GM23338 (cell line): Measurements from ENCODE around the gene BARX1. TPM values are rescaled to one million over a fixed set of nuclear protein-coding genes. Genes with fewer than 3 reads are reported as not detected.
A peak's percentile ranks its signal among the peaks of the same experiment; 100 is the strongest.

Source experiments
- ATAC-seq: fragments of 200-7000 bp; cut with Tn5 transposase; 3 replicates; pipeline ENCODE4 v1.9.1; 2020
- DNase-seq: peaks from one replicate; pipeline ENCODE4 v3.0.0-alpha.2; 2015; ENCODE audit warnings: low spot score
- H2AFZ ChIP-seq: fragments of 200-600 bp; sonication (generic); 2 replicates; pipeline ENCODE4 v1.8.0; 2016; ENCODE audit warnings: antibody characterized with exemption, mild to moderate bottlenecking, moderate library complexity
- H3F3A ChIP-seq: fragments of 200-600 bp; sonication (generic); replicated peaks from 2 replicates; pipeline ENCODE4 v1.8.0; 2017; ENCODE audit warnings: antibody characterized with exemption, mixed run types, low read depth
- H3K27ac ChIP-seq: fragments of 200-600 bp; sonication (generic); 2 replicates; pipeline ENCODE4 v1.6.1; 2016; ENCODE audit warnings: low read depth
- H3K27me3 ChIP-seq: fragments of 200-600 bp; sonication (generic); 2 replicates; pipeline ENCODE4 v1.8.0; 2016; ENCODE audit warnings: mild to moderate bottlenecking, mixed run types, moderate library complexity; ENCODE audit not compliant: insufficient read depth
- H3K36me3 ChIP-seq: fragments of 200-600 bp; sonication (generic); 2 replicates; pipeline ENCODE4 v1.8.0; 2016; ENCODE audit warnings: mild to moderate bottlenecking; ENCODE audit not compliant: insufficient read depth
- H3K4me1 ChIP-seq: fragments of 200-600 bp; sonication (generic); 2 replicates; pipeline ENCODE4 v1.8.0; 2016; ENCODE audit warnings: mild to moderate bottlenecking, moderate library complexity; ENCODE audit not compliant: insufficient read depth
- H3K4me2 ChIP-seq: fragments of 200-600 bp; sonication (generic); 2 replicates; pipeline ENCODE4 v1.7.1; 2017; ENCODE audit warnings: mixed run types
- H3K4me3 ChIP-seq: fragments of 200-600 bp; sonication (generic); 2 replicates; pipeline ENCODE4 v1.6.1; 2016; ENCODE audit warnings: mixed run types
- H3K79me2 ChIP-seq: fragments of 200-600 bp; sonication (generic); replicated peaks from 2 replicates; pipeline ENCODE4 v1.8.0; 2017; ENCODE audit warnings: mild to moderate bottlenecking; ENCODE audit not compliant: insufficient read depth
- H3K9me2 ChIP-seq: fragments of 200-600 bp; sonication (generic); 2 replicates; pipeline ENCODE4 v1.8.0; 2017; ENCODE audit not compliant: insufficient read depth
- H4K20me1 ChIP-seq: fragments of 200-600 bp; sonication (generic); replicated peaks from 2 replicates; pipeline ENCODE4 v1.8.0; 2017; ENCODE audit warnings: mild to moderate bottlenecking; ENCODE audit not compliant: insufficient read depth
- H3K27ac Mint-ChIP-seq: 2 replicates; pipeline ENCODE4 v1.8.0; 2020; ENCODE audit warnings: inconsistent platforms, mild to moderate bottlenecking, moderate library complexity, mixed read lengths
- H3K27me3 Mint-ChIP-seq: 3 replicates; pipeline ENCODE4 v1.8.0; 2022; ENCODE audit warnings: low read depth, mild to moderate bottlenecking, moderate library complexity, mixed read lengths, inconsistent platforms; ENCODE audit not compliant: insufficient read depth, poor library complexity
- H3K36me3 Mint-ChIP-seq: 3 replicates; pipeline ENCODE4 v1.8.0; 2021; ENCODE audit warnings: low read depth, mild to moderate bottlenecking, inconsistent platforms, moderate library complexity, mixed read lengths
- H3K4me1 Mint-ChIP-seq: 3 replicates; pipeline ENCODE4 v1.8.0; 2020; ENCODE audit warnings: mild to moderate bottlenecking, inconsistent platforms, mixed read lengths
- H3K4me3 Mint-ChIP-seq: 3 replicates; pipeline ENCODE4 v1.8.0; 2021; ENCODE audit warnings: moderate library complexity, mild to moderate bottlenecking, inconsistent platforms, mixed read lengths
- H3K9me3 Mint-ChIP-seq: 3 replicates; pipeline ENCODE4 v1.8.0; 2020; ENCODE audit warnings: moderate library complexity, mild to moderate bottlenecking, inconsistent platforms, mixed read lengths
- EZH2 ChIP-seq: fragments of 200-600 bp; sonication (generic); IDR thresholded peaks from one replicate; pipeline ENCODE4 v1.8.0; 2017; ENCODE audit warnings: antibody characterized with exemption, mild to moderate bottlenecking, low read depth; ENCODE audit not compliant: unreplicated experiment
- EZH2phosphoT487 ChIP-seq: fragments of 200-600 bp; sonication (generic); IDR thresholded peaks from one replicate; pipeline ENCODE4 v1.8.1; 2018; ENCODE audit warnings: antibody characterized with exemption; ENCODE audit not compliant: unreplicated experiment
- JUNB ChIP-seq: IDR thresholded peaks from one replicate; pipeline ENCODE4 v1.6.1; 2016; ENCODE audit warnings: antibody characterized with exemption; ENCODE audit not compliant: unreplicated experiment
- NANOG ChIP-seq: IDR thresholded peaks from 2 replicates; pipeline ENCODE4 v1.6.1; 2016; ENCODE audit warnings: antibody characterized with exemption, borderline replicate concordance
- POLR2AphosphoS5 ChIP-seq: IDR thresholded peaks from 2 replicates; pipeline ENCODE4 v1.6.1; 2016; ENCODE audit warnings: antibody characterized with exemption, low read depth
- ZNF114 ChIP-seq: fragments of 250-450 bp; sonication (Bioruptor Pico); IDR thresholded peaks from 2 replicates; pipeline ENCODE4 v1.5.0; 2020; ENCODE audit warnings: mild to moderate bottlenecking, moderate library complexity
- polyA plus RNA-seq: library from polyadenylated mRNA; unstranded; fragments of >200 nt; fragmentation: Nextera tagmentation; extraction: Ambion mirVana; gene quantifications from 2 replicates; pipeline ENCODE4 v1.2.1, GENCODE V29; 2016
- total RNA-seq: library from RNA; depleted of rRNA; stranded (reverse); fragments of >200 nt; shearing (Covaris generic); gene quantifications from 2 replicates; pipeline ENCODE4 v1.2.3, GENCODE V29; 2014
- TF ChIP-seq, protein P1 (sequence below): IDR thresholded peaks from one replicate; pipeline ENCODE4 v1.6.1; 2018; ENCODE audit warnings: antibody characterized with exemption; ENCODE audit not compliant: unreplicated experiment
- TF ChIP-seq, protein P2 (sequence below), 2 experiments: fragments of 200-600 bp in 1 of 2; sonication (generic) in 1 of 2; conservative IDR thresholded peaks; 2 replicates each; pipeline versions ENCODE4 v1.5.1 to v1.6.1; 2016 to 2017; ENCODE audit warnings: antibody characterized with exemption in 2 of 2, low read depth in 2 of 2, mild to moderate bottlenecking in 2 of 2, moderate library complexity in 1 of 2
- TF ChIP-seq, protein P3 (sequence below): IDR thresholded peaks from 2 replicates; pipeline ENCODE4 v1.6.1; 2016; ENCODE audit warnings: antibody characterized with exemption
- TF ChIP-seq, protein P4 (sequence below): fragments of 250-450 bp; sonication (Bioruptor Pico); IDR thresholded peaks from 2 replicates; pipeline ENCODE4 v1.5.0; 2020; ENCODE audit warnings: mild to moderate bottlenecking, moderate library complexity

The BARX1 gene
- total and polyA plus RNA-seq, 2 experiments from 2014 or later, result 0.87 to 1.6 TPM

DNA sequence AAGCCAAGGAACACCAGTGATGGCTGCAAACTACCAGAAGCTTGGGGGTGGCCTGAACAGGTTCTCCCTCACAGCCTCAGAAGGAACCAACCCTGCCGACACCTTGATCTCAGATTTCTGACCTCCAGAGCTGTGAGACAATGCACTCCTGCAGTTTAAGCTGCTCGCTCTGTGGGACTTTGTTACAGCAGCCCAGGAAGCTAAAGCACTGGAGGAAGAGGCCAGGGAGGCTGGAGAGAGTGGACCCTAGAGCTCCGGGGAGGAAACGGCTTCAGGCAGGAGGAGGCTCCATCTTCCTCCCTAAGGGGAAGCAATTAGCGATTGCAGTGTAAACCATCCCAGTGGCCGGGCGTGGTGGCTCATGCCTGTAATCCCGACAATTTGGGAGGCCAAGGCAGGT is 25.1 kb downstream of the BARX1 start:
- Histone ChIP-seq H3K27me3 (no peaks in the 10 kb centered on the region), H3K4me1 (no peaks in the 10 kb centered on the region), H4K20me1 (no peaks in the 10 kb centered on the region), H2AFZ (peak overlapping the region; percentile 72; the same call in 1 of the 2 replicates), H3F3A (no peaks in the 10 kb centered on the region), H3K79me2 (no peaks in the 10 kb centered on the region), H3K36me3 (no peaks in the 10 kb centered on the region), H3K9me2 (no peaks in the 10 kb centered on the region), H3K4me3 (no peak overlapping the region), H3K4me2 (no peak overlapping the region), H3K27ac (no peak overlapping the region)
- Mint-ChIP-seq H3K9me3 (no peaks in the 10 kb centered on the region), H3K36me3 (no peaks in the 10 kb centered on the region), H3K4me1 (0 out of 3 replicates have a peak, but pooled peaks cover 3% of the 10 kb centered on the region), H3K27ac (no peak overlapping the region), H3K4me3 (no peak overlapping the region), H3K27me3 (peaks cover 17% of the 10 kb centered on the region)
- peak; percentile 90 for ATAC-seq
- DNase-seq, result peak; percentile 18
- TF ChIP-seq POLR2AphosphoS5, result no peak
- TF ChIP-seq, protein P1, sequence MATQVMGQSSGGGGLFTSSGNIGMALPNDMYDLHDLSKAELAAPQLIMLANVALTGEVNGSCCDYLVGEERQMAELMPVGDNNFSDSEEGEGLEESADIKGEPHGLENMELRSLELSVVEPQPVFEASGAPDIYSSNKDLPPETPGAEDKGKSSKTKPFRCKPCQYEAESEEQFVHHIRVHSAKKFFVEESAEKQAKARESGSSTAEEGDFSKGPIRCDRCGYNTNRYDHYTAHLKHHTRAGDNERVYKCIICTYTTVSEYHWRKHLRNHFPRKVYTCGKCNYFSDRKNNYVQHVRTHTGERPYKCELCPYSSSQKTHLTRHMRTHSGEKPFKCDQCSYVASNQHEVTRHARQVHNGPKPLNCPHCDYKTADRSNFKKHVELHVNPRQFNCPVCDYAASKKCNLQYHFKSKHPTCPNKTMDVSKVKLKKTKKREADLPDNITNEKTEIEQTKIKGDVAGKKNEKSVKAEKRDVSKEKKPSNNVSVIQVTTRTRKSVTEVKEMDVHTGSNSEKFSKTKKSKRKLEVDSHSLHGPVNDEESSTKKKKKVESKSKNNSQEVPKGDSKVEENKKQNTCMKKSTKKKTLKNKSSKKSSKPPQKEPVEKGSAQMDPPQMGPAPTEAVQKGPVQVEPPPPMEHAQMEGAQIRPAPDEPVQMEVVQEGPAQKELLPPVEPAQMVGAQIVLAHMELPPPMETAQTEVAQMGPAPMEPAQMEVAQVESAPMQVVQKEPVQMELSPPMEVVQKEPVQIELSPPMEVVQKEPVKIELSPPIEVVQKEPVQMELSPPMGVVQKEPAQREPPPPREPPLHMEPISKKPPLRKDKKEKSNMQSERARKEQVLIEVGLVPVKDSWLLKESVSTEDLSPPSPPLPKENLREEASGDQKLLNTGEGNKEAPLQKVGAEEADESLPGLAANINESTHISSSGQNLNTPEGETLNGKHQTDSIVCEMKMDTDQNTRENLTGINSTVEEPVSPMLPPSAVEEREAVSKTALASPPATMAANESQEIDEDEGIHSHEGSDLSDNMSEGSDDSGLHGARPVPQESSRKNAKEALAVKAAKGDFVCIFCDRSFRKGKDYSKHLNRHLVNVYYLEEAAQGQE, result no peak
- no peak for TF ChIP-seq JUNB
- TF ChIP-seq ZNF114 (CRISPR knock-in tag), result no peak

DNA sequence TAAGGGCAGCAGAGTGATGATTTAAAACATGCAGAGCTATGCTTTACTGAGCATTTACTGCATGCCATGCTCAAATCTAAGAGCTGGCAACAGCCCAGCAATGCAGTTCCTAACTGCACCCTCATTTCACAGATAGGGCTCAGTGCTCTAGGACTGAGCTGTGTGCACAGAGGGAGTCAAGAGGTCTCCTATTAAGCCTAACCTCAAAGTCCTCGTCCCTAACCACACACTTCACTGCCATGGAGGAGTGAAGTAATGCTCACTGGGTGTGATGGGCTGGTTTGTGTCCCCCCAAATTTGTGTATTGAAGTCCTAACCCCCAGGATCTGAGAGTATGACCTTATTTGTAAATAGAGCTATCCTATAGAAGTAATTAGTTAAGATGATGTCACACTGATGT is 25.9 kb downstream of the BARX1 start:
- Histone ChIP-seq H2AFZ (no peak overlapping the region), H3K36me3 (no peaks in the 10 kb centered on the region), H3K4me2 (no peak overlapping the region), H3K4me3 (no peak overlapping the region), H3K9me2 (no peaks in the 10 kb centered on the region), H3K4me1 (no peaks in the 10 kb centered on the region), H3K27ac (no peak overlapping the region), H4K20me1 (no peaks in the 10 kb centered on the region), H3K27me3 (no peaks in the 10 kb centered on the region), H3K79me2 (no peaks in the 10 kb centered on the region), H3F3A (no peaks in the 10 kb centered on the region)
- H3K27me3 Mint-ChIP-seq, result peaks cover 17% of the 10 kb centered on the region
- DNase-seq (no peak), ATAC-seq (no peak)
- no peaks in the 10 kb centered on the region for H3K36me3 Mint-ChIP-seq
- no peak overlapping the region for H3K27ac Mint-ChIP-seq
- H3K4me3 Mint-ChIP-seq, result no peak overlapping the region
- H3K4me1 Mint-ChIP-seq, result 0 out of 3 replicates have a peak, but pooled peaks cover 3% of the 10 kb centered on the region
- no peaks in the 10 kb centered on the region for H3K9me3 Mint-ChIP-seq
- TF ChIP-seq, protein P2, sequence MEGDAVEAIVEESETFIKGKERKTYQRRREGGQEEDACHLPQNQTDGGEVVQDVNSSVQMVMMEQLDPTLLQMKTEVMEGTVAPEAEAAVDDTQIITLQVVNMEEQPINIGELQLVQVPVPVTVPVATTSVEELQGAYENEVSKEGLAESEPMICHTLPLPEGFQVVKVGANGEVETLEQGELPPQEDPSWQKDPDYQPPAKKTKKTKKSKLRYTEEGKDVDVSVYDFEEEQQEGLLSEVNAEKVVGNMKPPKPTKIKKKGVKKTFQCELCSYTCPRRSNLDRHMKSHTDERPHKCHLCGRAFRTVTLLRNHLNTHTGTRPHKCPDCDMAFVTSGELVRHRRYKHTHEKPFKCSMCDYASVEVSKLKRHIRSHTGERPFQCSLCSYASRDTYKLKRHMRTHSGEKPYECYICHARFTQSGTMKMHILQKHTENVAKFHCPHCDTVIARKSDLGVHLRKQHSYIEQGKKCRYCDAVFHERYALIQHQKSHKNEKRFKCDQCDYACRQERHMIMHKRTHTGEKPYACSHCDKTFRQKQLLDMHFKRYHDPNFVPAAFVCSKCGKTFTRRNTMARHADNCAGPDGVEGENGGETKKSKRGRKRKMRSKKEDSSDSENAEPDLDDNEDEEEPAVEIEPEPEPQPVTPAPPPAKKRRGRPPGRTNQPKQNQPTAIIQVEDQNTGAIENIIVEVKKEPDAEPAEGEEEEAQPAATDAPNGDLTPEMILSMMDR (conservative IDR thresholded peaks at IDR 0.05; ENCODE audit: low read depth in 2 of 2), result no peak
- no peak for TF ChIP-seq EZH2phosphoT487
- TF ChIP-seq, protein P3, sequence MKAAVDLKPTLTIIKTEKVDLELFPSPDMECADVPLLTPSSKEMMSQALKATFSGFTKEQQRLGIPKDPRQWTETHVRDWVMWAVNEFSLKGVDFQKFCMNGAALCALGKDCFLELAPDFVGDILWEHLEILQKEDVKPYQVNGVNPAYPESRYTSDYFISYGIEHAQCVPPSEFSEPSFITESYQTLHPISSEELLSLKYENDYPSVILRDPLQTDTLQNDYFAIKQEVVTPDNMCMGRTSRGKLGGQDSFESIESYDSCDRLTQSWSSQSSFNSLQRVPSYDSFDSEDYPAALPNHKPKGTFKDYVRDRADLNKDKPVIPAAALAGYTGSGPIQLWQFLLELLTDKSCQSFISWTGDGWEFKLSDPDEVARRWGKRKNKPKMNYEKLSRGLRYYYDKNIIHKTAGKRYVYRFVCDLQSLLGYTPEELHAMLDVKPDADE, result no peak
- TF ChIP-seq, protein P4, sequence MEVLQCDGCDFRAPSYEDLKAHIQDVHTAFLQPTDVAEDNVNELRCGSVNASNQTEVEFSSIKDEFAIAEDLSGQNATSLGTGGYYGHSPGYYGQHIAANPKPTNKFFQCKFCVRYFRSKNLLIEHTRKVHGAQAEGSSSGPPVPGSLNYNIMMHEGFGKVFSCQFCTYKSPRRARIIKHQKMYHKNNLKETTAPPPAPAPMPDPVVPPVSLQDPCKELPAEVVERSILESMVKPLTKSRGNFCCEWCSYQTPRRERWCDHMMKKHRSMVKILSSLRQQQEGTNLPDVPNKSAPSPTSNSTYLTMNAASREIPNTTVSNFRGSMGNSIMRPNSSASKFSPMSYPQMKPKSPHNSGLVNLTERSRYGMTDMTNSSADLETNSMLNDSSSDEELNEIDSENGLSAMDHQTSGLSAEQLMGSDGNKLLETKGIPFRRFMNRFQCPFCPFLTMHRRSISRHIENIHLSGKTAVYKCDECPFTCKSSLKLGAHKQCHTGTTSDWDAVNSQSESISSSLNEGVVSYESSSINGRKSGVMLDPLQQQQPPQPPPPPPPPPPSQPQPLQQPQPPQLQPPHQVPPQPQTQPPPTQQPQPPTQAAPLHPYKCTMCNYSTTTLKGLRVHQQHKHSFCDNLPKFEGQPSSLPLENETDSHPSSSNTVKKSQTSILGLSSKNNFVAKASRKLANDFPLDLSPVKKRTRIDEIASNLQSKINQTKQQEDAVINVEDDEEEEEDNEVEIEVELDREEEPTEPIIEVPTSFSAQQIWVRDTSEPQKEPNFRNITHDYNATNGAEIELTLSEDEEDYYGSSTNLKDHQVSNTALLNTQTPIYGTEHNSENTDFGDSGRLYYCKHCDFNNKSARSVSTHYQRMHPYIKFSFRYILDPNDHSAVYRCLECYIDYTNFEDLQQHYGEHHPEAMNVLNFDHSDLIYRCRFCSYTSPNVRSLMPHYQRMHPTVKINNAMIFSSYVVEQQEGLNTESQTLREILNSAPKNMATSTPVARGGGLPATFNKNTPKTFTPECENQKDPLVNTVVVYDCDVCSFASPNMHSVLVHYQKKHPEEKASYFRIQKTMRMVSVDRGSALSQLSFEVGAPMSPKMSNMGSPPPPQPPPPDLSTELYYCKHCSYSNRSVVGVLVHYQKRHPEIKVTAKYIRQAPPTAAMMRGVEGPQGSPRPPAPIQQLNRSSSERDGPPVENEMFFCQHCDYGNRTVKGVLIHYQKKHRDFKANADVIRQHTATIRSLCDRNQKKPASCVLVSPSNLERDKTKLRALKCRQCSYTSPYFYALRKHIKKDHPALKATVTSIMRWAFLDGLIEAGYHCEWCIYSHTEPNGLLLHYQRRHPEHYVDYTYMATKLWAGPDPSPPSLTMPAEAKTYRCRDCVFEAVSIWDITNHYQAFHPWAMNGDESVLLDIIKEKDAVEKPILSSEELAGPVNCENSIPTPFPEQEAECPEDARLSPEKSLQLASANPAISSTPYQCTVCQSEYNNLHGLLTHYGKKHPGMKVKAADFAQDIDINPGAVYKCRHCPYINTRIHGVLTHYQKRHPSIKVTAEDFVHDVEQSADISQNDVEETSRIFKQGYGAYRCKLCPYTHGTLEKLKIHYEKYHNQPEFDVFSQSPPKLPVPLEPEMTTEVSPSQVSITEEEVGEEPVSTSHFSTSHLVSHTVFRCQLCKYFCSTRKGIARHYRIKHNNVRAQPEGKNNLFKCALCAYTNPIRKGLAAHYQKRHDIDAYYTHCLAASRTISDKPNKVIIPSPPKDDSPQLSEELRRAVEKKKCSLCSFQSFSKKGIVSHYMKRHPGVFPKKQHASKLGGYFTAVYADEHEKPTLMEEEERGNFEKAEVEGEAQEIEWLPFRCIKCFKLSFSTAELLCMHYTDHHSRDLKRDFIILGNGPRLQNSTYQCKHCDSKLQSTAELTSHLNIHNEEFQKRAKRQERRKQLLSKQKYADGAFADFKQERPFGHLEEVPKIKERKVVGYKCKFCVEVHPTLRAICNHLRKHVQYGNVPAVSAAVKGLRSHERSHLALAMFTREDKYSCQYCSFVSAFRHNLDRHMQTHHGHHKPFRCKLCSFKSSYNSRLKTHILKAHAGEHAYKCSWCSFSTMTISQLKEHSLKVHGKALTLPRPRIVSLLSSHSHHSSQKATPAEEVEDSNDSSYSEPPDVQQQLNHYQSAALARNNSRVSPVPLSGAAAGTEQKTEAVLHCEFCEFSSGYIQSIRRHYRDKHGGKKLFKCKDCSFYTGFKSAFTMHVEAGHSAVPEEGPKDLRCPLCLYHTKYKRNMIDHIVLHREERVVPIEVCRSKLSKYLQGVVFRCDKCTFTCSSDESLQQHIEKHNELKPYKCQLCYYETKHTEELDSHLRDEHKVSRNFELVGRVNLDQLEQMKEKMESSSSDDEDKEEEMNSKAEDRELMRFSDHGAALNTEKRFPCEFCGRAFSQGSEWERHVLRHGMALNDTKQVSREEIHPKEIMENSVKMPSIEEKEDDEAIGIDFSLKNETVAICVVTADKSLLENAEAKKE (CRISPR knock-in tag), result no peak
- no peak for TF ChIP-seq EZH2
- no peak for TF ChIP-seq NANOG
